Activated T-cell treated with anti-CD3 and anti-CD28 coated beads for 48 hours (primary cell): Measurements from ENCODE around the gene DUSP9.
"Not testable (repeated sequence)": the region's sequence is repeated elsewhere in the genome, so short reads cannot be mapped to it uniquely, and the experiment has no call there.

ENCODE experiments used
- DNase-seq: peaks from one replicate; pipeline ENCODE4 v3.0.0-alpha.2; 2020; ENCODE audit warnings: low read depth

Gene DUSP9

DNA sequence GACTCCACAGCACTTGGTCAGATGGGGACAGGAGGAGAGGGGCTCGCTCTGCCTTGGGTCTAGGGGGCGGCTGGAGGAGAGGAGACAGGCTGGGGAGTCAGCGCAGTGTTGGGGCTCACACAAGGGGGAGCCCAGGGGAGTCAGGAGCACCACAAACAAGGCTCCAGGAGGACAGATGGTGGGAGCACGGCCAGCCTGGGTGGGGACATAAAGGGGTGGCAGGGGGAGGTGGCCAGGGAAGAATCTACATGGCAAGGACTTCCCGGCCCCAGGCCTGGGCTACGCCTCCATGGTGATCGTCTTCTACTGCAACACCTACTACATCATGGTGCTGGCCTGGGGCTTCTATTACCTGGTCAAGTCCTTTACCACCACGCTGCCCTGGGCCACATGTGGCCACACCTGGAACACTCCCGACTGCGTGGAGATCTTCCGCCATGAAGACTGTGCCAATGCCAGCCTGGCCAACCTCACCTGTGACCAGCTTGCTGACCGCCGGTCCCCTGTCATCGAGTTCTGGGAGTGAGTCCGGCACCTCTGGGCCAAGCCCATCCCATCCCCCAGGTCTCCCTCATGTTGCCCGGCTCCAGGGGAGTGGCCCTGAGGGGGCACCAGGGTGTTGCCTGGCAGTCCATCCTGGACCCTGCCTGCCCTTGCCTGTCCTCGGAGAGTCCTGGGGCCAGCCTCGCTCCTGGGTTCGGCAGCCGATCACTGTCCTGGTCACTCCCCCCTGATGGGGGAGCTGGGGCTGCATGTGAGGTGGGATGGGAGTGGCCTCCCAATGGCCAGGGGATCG lies 44.2 kb downstream of the DUSP9 start:
- not testable (repeated sequence) for DNase-seq

DNA sequence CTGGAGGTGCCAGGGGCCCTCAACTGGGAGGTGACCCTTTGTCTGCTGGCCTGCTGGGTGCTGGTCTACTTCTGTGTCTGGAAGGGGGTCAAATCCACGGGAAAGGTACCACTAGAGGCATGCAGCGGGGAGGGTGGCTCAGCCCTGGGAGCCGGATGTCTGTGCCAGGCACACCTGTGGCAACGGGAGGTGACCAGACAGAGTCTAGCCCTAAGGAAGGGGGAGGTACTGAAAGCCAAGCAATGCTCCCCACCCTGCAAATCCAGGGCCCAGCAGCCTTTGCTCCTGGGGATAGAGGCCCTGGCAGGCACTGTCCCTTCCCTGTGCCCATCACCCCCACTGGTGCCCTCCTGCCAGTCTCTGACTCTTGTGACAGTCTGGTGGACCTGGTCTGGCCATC lies 45.0 kb downstream of the DUSP9 start:
- DNase-seq, result no peak

DNA sequence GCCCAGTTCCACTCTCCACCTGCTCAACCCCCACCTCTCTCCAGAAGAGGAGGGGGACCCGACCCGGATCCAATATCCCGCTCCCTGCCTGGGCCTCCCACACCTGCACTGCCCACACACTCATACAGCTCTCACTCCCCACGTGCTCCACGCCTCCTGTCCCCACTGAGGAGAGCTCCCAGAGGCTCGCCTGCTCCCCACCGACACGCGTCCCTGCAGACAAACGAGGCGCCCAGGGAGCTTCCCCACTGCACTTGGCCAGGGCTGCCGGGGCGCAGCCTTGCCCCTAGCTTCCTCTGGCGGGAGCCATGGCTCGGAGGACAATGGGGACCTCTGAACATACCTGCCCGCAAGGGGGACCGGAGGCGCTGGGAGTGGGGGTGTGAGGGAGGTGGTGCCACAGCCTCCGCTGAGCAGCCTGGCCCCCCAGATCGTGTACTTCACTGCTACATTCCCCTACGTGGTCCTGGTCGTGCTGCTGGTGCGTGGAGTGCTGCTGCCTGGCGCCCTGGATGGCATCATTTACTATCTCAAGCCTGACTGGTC lies 45.7 kb downstream of the DUSP9 start:
- DNase-seq, result no peak

DNA sequence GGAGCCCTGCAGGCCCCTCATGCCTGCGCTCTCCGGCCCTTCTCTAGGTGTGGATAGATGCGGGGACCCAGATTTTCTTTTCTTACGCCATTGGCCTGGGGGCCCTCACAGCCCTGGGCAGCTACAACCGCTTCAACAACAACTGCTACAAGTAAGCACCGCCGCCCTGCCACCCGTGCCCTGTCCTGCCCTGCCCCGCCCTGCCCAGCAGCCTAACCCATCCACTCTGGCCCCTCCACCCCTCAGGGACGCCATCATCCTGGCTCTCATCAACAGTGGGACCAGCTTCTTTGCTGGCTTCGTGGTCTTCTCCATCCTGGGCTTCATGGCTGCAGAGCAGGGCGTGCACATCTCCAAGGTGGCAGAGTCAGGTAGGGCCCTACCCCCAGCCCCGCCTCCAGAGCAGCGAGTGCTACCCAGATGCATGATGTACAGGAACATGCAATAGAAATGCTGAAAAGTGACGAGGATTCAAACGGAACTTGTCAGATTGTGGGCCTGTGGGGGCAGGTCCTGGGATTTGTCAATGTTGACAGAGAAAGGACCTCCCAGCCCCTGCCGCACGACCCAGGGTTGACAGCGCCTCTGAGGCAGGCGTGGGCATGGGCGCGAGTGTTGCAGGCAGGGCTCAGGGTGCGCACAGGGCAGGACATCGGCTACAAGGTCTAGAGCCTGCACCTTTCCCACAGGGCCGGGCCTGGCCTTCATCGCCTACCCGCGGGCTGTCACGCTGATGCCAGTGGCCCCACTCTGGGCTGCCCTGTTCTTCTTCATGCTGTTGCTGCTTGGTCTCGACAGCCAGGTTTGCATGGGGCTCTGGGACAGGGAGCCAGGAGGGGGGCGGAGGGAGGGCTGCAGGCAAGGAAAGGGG lies 46.4 kb downstream of the DUSP9 start:
- DNase-seq, result no peak

DNA sequence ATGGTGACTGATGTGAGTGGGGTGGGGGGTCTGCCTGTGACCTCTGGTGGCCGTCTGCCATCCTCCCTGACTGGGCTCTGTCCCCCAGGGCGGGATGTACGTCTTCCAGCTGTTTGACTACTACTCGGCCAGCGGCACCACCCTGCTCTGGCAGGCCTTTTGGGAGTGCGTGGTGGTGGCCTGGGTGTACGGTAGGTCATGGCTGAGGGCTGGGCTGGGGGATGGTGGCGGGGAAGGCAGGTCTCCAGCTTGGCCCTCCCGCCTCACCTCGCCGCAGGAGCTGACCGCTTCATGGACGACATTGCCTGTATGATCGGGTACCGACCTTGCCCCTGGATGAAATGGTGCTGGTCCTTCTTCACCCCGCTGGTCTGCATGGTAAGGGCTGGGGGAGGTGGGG lies 47.3 kb downstream of the DUSP9 start:
- DNase-seq, result not testable (repeated sequence)

DNA sequence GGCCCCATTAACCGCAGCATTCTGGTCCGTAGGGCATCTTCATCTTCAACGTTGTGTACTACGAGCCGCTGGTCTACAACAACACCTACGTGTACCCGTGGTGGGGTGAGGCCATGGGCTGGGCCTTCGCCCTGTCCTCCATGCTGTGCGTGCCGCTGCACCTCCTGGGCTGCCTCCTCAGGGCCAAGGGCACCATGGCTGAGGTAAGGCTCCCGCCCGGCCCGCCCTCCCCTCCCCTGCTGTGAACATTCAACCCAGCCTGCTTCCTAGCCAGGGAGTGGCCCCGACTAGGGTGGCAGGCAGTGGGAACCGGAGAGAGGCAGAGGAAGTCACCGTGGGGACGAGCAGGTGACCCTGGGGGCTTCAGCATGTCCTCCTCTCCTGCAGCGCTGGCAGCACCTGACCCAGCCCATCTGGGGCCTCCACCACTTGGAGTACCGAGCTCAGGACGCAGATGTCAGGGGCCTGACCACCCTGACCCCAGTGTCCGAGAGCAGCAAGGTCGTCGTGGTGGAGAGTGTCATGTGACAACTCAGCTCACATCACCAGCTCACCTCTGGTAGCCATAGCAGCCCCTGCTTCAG lies 47.8 kb downstream of the DUSP9 start:
- no peak for DNase-seq

- DNase-seq, result no peak
Measured at GRCh38 chrX:153696100-153696499, 49.1 kb downstream of the DUSP9 start.

- DNase-seq, result not testable (repeated sequence)
Measured at GRCh38 chrX:153696538-153696937, 49.5 kb downstream of the DUSP9 start.

GRCh38 chrX:153696986-153697722 lies 50.2 kb downstream of the DUSP9 start:
- not testable (repeated sequence) for DNase-seq

DNA sequence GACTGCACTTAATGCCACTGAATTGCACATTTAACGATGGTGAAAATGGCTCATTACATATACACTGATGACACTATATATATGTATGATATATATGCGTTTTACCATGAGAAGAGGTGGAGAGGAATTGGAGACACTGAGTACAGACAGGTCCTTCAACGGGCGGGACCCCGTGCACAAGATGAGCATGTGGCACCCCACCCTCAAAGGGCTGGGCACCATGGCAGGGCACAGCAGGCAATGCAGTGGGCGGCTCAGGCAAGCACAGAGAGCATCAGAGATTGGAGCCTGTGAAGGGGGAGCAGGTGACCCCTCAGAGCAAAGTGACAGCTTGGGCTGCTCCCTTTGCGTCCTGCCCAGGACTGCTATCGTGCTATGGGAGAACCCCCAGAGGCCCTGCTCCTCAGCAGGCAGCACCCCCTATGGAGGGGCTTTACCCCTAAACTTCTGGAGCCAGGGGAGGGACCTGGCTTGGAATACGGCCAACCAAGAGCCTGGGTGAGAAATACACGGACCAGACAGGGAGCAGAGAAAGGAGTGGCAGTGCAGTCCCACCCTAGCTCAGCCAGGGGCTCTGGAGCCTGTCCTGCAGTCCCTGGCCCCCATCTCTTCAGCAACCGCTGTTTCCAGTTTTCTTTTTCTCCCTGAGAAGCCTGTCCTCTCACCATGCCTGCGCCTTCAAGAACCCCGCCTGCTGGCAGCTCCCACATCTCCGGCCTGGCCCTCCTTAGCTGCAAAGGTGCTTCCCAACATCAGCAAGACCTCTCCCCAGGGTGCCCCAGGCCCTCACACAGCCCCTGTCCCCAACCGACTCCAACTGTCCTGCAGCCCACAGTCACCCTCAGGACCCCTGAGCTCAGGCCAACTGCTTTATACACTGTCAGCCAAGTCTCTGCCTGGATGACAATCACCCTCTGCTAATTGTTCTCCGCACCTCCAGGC lies 51.2 kb downstream of the DUSP9 start:
- DNase-seq, result no peak

GRCh38 chrX:153699210-153699783 lies 52.3 kb downstream of the DUSP9 start:
- DNase-seq, result not testable (repeated sequence)

DNA sequence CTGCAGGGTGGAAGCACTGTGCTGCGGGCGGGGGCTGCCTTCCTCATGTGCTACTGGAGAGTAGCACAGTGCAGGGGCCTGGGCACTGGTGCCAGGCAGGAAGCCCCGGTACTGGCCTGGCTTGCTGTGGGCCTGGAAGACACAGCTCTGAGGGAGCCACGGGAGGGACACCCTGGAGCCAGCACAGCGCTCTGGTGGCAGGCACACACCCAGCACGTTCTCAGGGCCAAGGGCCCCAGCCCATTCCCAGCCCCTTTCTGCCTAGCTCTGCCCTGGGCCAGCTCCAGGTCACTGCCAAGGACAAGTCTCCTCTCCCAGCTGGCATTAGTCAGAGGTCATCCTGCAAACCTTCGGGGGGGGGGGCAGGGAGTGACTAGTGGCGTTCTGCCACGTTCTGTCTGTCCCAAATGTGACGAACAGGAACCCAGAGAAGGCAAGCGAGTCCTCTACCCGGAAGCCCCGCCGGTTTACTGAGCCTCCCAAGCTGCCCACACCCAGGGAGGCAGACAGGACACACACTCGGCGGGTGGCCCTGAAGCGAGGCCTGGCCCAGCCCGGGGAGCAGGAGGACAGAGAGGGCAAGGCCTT lies 52.9 kb downstream of the DUSP9 start:
- DNase-seq, result not testable (repeated sequence)

- DNase-seq, result no peak
Measured at GRCh38 chrX:153700376-153700945, 53.5 kb downstream of the DUSP9 start.
